CD14-positive monocyte (primary cell): Measurements from ENCODE around the gene KDELR1. TPM values are rescaled to one million over a fixed set of nuclear protein-coding genes. Genes with fewer than 3 reads are reported as not detected.

ENCODE experiments used
- DNase-seq, 3 donors: peaks; one replicate each; pipeline ENCODE4 v3.0.0-alpha.2; 2011 to 2022
- H2AFZ ChIP-seq: 2 replicates; pipeline ENCODE4 v1.6.0; 2012; ENCODE audit warnings: mild to moderate bottlenecking, low read depth, low read length, inconsistent platforms; ENCODE audit not compliant: insufficient read depth, poor library complexity, severe bottlenecking
- H3K27ac ChIP-seq, 2 donors: 1 replicate in 1 of 2; 2 replicates in 1 of 2; pipeline ENCODE4 v1.5.1; 2012 to 2013; ENCODE audit warnings: low read length in 2 of 2, control low read depth in 1 of 2, inconsistent platforms in 1 of 2, low read depth in 1 of 2, mild to moderate bottlenecking in 1 of 2
- H3K27me3 ChIP-seq, 2 donors: one replicate each; pipeline versions ENCODE4 v1.6.0 to v1.6.1; 2011 to 2013; ENCODE audit warnings: low read length in 2 of 2; ENCODE audit not compliant: control insufficient read depth in 2 of 2, insufficient read depth in 2 of 2
- H3K36me3 ChIP-seq, 2 donors: replicated peaks in 1 of 2; 1 replicate in 1 of 2; 2 replicates in 1 of 2; pipeline versions ENCODE4 v1.5.1 to v1.6.1; 2012 to 2013; ENCODE audit warnings: low read length in 2 of 2, control low read depth in 1 of 2, inconsistent platforms in 1 of 2, mild to moderate bottlenecking in 1 of 2; ENCODE audit not compliant: insufficient read depth in 2 of 2, control insufficient read depth in 1 of 2
- H3K4me1 ChIP-seq, 2 donors: 1 replicate in 1 of 2; 2 replicates in 1 of 2; pipeline versions ENCODE4 v1.5.1 to v1.6.1; 2012 to 2013; ENCODE audit warnings: low read length in 2 of 2, control low read depth in 1 of 2, inconsistent platforms in 1 of 2, mild to moderate bottlenecking in 1 of 2, moderate library complexity in 1 of 2; ENCODE audit not compliant: insufficient read depth in 2 of 2, control insufficient read depth in 1 of 2
- H3K4me2 ChIP-seq: replicated peaks from 2 replicates; pipeline ENCODE3; 2012; ENCODE audit warnings: low read length, moderate library complexity, mild to moderate bottlenecking; ENCODE audit not compliant: poor library complexity, severe bottlenecking; ENCODE audit errors: extremely low read depth
- H3K4me3 ChIP-seq, 3 experiments: fragments of 200-600 bp in 1 of 3; sonication (generic) in 1 of 3; replicated peaks in 1 of 3; 1 replicate in 2 of 3; 2 replicates in 1 of 3; pipeline ENCODE4 v1.5.1; 2011 to 2013; ENCODE audit warnings: low read length in 3 of 3, mild to moderate bottlenecking in 3 of 3, control low read depth in 2 of 3, low read depth in 2 of 3, inconsistent platforms in 1 of 3, moderate library complexity in 1 of 3
- H3K79me2 ChIP-seq: 2 replicates; pipeline ENCODE4 v1.6.0; 2012; ENCODE audit warnings: mild to moderate bottlenecking, control low read depth, inconsistent platforms, low read length, moderate library complexity; ENCODE audit not compliant: insufficient read depth
- H3K9ac ChIP-seq: 2 replicates; pipeline ENCODE4 v1.6.0; 2017; ENCODE audit warnings: low read length, mild to moderate bottlenecking; ENCODE audit not compliant: insufficient read depth, poor library complexity, severe bottlenecking
- H3K9me3 ChIP-seq, 2 donors: replicated peaks in 1 of 2; 1 replicate in 1 of 2; 2 replicates in 1 of 2; pipeline versions ENCODE4 v1.5.1 to v1.6.1; 2012 to 2013; ENCODE audit warnings: low read length in 2 of 2, control low read depth in 1 of 2; ENCODE audit not compliant: control insufficient read depth in 1 of 2, insufficient read depth in 1 of 2
- H4K20me1 ChIP-seq: 2 replicates; pipeline ENCODE4 v1.6.0; 2012; ENCODE audit warnings: mild to moderate bottlenecking, low read length, control low read depth, moderate library complexity; ENCODE audit not compliant: insufficient read depth
- H3K27ac Mint-ChIP-seq, 7 donors: one replicate each; pipeline ENCODE4 v1.8.0; 2020; ENCODE audit warnings: mild to moderate bottlenecking in 7 of 7, mixed read lengths in 7 of 7, moderate library complexity in 6 of 7, inconsistent platforms in 2 of 7
- H3K27me3 Mint-ChIP-seq, 3 donors: one replicate each; pipeline ENCODE4 v1.8.0; 2021 to 2022; ENCODE audit warnings: low read depth in 3 of 3, mild to moderate bottlenecking in 3 of 3, mixed read lengths in 3 of 3, moderate library complexity in 3 of 3, inconsistent platforms in 1 of 3
- H3K36me3 Mint-ChIP-seq, 2 donors: one replicate each; pipeline ENCODE4 v1.8.0; 2020; ENCODE audit warnings: mixed read lengths in 2 of 2, inconsistent platforms in 1 of 2, mild to moderate bottlenecking in 1 of 2
- H3K4me1 Mint-ChIP-seq: one replicate; pipeline ENCODE4 v1.8.0; 2020; ENCODE audit warnings: mild to moderate bottlenecking, mixed read lengths
- H3K4me3 Mint-ChIP-seq, 2 donors: one replicate each; pipeline ENCODE4 v1.8.0; 2020; ENCODE audit warnings: mild to moderate bottlenecking in 2 of 2, mixed read lengths in 2 of 2, moderate library complexity in 1 of 2
- H3K9me3 Mint-ChIP-seq, 7 donors: one replicate each; pipeline ENCODE4 v1.8.0; 2020 to 2022; ENCODE audit warnings: mixed read lengths in 7 of 7, mild to moderate bottlenecking in 6 of 7, moderate library complexity in 6 of 7, inconsistent platforms in 2 of 7
- WGBS: methylation state at CpG from one replicate; pipeline ENCODE4 v1.1.5; 2013; ENCODE audit warnings: missing lambda C conversion rate; ENCODE audit not compliant: insufficient coverage; 5-methylcytosine and 5-hydroxymethylcytosine counted together
- intact Hi-C, 2 donors: fragments of 100-400 bp; cut with micrococcal nuclease; formaldehyde crosslinking; loops; one replicate each; pipeline versions ENCODE4 v1.15.0 to v1.15.1; 2023
- polyA plus RNA-seq, 3 donors: library from polyadenylated mRNA; depleted of rRNA in 1 of 3; unstranded in 2 of 3; stranded (reverse) in 1 of 3; fragments of 300-500 nt in 2 of 3; fragments of >200 nt in 1 of 3; fragmentation: Illumina TruSeq in 2 of 3; gene quantifications; 1 replicate in 2 of 3; 2 replicates in 1 of 3; pipeline ENCODE4 v1.2.3, GENCODE V29; 2012 to 2021
- TF ChIP-seq, protein P1 (sequence below): fragments of 200-600 bp; IDR thresholded peaks from one replicate; pipeline ENCODE4 v1.8.0; 2022; ENCODE audit warnings: antibody characterized with exemption, mild to moderate bottlenecking

The KDELR1 gene
- polyA plus RNA-seq, 3 donors: 42.0 to 72.0 (median 51.3) TPM

DNA sequence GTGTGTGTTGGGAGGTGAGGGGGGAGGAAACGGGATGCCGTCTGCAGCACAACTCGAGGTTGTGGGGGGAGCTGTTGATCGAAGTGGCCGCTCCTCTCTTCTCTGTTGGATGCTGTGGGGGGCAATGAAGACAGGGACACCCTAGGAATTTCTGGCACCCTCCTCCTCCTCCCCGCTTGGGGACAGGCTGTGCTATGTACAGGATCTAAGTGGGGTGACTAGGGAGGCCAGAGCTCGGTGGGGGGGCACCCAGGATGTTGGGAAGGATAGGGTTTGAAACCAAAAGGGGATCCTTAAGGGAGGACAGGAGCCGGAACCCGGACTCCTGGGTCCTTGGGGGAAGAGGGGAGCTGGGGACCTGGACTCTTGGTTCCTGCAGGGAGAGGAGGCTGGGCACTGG lies 4.1 kb upstream of the KDELR1 start:
- H3K27me3 ChIP-seq: peaks cover 48 to 59% of the 10 kb centered on the region in 2 donors
- peaks cover 4 to 52% (median 14%) of the 10 kb centered on the region in 7 donors for H3K9me3 Mint-ChIP-seq
- H3K36me3 ChIP-seq: no peaks in the 10 kb centered on the region
- 38% methylated on average over 3 of the region's 9 CpGs for WGBS
- peaks cover 4 to 15% of the 10 kb centered on the region in 2 donors for H3K9me3 ChIP-seq
- H2AFZ ChIP-seq: no peak overlapping the region
- peaks cover 0 to 10% of the 10 kb centered on the region in 2 donors for H3K36me3 Mint-ChIP-seq
- DNase-seq: no peak
- no peak overlapping the region for H3K27ac ChIP-seq
- intact Hi-C loops: loop anchor here in 1 of 2 donors (10.0 kb wide), 1 partner anchor 49 kb away; the partner anchor contains the start of gene GRWD1
- H3K4me2 ChIP-seq: no peak overlapping the region
- H3K4me3 ChIP-seq: no peak overlapping the region
- H3K27me3 Mint-ChIP-seq: peaks cover 57 to 69% (median 67%) of the 10 kb centered on the region in 3 donors
- H3K4me3 Mint-ChIP-seq: peak overlapping the region in 1 of 2 donors; percentile 80
- peaks cover 40% of the 10 kb centered on the region for H3K4me1 Mint-ChIP-seq
- H4K20me1 ChIP-seq: no peaks in the 10 kb centered on the region
- H3K4me1 ChIP-seq: peaks cover 38 to 46% of the 10 kb centered on the region in 2 donors
- TF ChIP-seq, protein P1, sequence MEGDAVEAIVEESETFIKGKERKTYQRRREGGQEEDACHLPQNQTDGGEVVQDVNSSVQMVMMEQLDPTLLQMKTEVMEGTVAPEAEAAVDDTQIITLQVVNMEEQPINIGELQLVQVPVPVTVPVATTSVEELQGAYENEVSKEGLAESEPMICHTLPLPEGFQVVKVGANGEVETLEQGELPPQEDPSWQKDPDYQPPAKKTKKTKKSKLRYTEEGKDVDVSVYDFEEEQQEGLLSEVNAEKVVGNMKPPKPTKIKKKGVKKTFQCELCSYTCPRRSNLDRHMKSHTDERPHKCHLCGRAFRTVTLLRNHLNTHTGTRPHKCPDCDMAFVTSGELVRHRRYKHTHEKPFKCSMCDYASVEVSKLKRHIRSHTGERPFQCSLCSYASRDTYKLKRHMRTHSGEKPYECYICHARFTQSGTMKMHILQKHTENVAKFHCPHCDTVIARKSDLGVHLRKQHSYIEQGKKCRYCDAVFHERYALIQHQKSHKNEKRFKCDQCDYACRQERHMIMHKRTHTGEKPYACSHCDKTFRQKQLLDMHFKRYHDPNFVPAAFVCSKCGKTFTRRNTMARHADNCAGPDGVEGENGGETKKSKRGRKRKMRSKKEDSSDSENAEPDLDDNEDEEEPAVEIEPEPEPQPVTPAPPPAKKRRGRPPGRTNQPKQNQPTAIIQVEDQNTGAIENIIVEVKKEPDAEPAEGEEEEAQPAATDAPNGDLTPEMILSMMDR: no peak
- H3K27ac Mint-ChIP-seq: peak overlapping the region in 1 of 7 donors; percentile 80
- no peak overlapping the region for H3K9ac ChIP-seq
- H3K79me2 ChIP-seq: peaks cover 9% of the 10 kb centered on the region

DNA sequence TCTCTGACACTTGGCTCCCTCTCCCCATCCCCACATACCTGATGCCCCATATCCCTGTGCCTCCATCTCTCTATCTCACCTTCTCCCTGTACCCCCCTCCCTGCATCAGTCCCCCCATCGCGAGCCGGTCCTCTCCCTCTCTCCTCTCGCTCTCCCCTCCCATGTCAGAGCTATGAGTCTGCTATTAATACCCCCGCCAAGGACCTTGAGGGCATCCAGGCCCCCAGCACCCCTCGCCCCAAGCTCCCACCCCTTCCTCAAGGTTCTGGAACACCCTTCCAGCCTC lies 3.8 kb upstream of the KDELR1 start:
- Mint-ChIP-seq H3K4me1 (peaks cover 39% of the 10 kb centered on the region), H3K27ac (no peak overlapping the region), H3K36me3 (peaks cover 0 to 10% of the 10 kb centered on the region in 2 donors), H3K4me3 (peak overlapping the region in 1 of 2 donors; percentile 80), H3K27me3 (peaks cover 58 to 69% (median 67%) of the 10 kb centered on the region in 3 donors), H3K9me3 (peaks cover 4 to 52% (median 14%) of the 10 kb centered on the region in 7 donors)
- Histone ChIP-seq H3K4me3 (no peak overlapping the region), H3K27ac (no peak overlapping the region), H3K79me2 (peaks cover 13% of the 10 kb centered on the region), H3K4me2 (no peak overlapping the region), H3K27me3 (peaks cover 48 to 59% of the 10 kb centered on the region in 2 donors), H3K4me1 (peaks cover 39 to 46% of the 10 kb centered on the region in 2 donors), H3K9ac (no peak overlapping the region), H3K36me3 (no peaks in the 10 kb centered on the region), H4K20me1 (peaks cover 3% of the 10 kb centered on the region), H3K9me3 (peaks cover 4 to 15% of the 10 kb centered on the region in 2 donors), H2AFZ (no peak overlapping the region)
- no peak for DNase-seq
- TF ChIP-seq, protein P1: no peak
- 10% methylated on average over 2 of the region's 6 CpGs for WGBS
- intact Hi-C loops: loop anchor here in 1 of 2 donors (10.0 kb wide), 1 partner anchor 50 kb away; the partner anchor contains the start of gene GRWD1
